HCT116 (cell line): ENCODE measurements around the gene CBFA2T3. TPM values are rescaled to one million over a fixed set of nuclear protein-coding genes. Genes with fewer than 3 reads are reported as not detected.

ENCODE experiments used
- ATAC-seq: fragments of 200-7000 bp; cut with Tn5 transposase; 2 replicates; pipeline ENCODE4 v1.9.1; 2020; ENCODE audit warnings: mild to moderate bottlenecking, moderate library complexity
- BruUV-seq: library from RNA; stranded (reverse); fragments of 400-500 nt; replicated peaks from 2 replicates; lab custom pipeline; 2021; lab: Mats Ljungman, UMichigan
- CTCF ChIA-PET: fragments of 300-600 bp; sonication (Branson Sonifier 250); formaldehyde crosslinking; loops from one replicate; lab custom pipeline; 2021; ENCODE audit warnings: antibody characterized with exemption; lab: Charles Lee
- POLR2A ChIA-PET: fragments of 300-600, 350-600 bp; sonication (Branson Sonifier 250); formaldehyde crosslinking; loops from one replicate; lab custom pipeline; 2021; ENCODE audit warnings: antibody characterized with exemption; lab: Charles Lee
- RAD21 ChIA-PET, 2 experiments: fragments of 300-600 bp; sonication (Branson Sonifier 250); formaldehyde crosslinking; loops; one replicate each; lab custom pipeline; 2023; ENCODE audit warnings: low total read pairs in 2 of 2; ENCODE audit not compliant: uncharacterized antibody in 2 of 2, unreplicated experiment in 2 of 2, low non-redundant PET in 1 of 2; lab: Charles Lee
- DNase-seq: peaks from one replicate; pipeline ENCODE4 v3.0.0-alpha.2; 2010; ENCODE audit warnings: low read depth, low spot score
- H2AFZ ChIP-seq: fragments of 200-600 bp; shearing (Covaris generic), sonication (generic); 2 replicates; pipeline ENCODE4 v1.6.1; 2017; ENCODE audit warnings: low read depth, mixed run types, mixed read lengths, antibody characterized with exemption, low read length; ENCODE audit not compliant: poor library complexity, severe bottlenecking
- H3K27ac ChIP-seq: 2 replicates; pipeline ENCODE4 v1.5.1; 2012; ENCODE audit warnings: low read depth, low read length
- H3K27me3 ChIP-seq: fragments of 200-600 bp; sonication (generic); 2 replicates; pipeline ENCODE4 v1.6.1; 2016; ENCODE audit warnings: mixed run types, low read length, mixed read lengths; ENCODE audit not compliant: insufficient read depth
- H3K36me3 ChIP-seq, 2 experiments: fragments of 200-500 bp in 1 of 2; fragments of 200-600 bp in 1 of 2; sonication (Bioruptor generic) in 1 of 2; sonication (generic) in 1 of 2; 2 replicates each; pipeline versions ENCODE4 v1.5.1 to v1.6.1; 2014 to 2016; ENCODE audit warnings: low read length in 2 of 2, inconsistent platforms in 1 of 2, mixed read lengths in 1 of 2, mixed run types in 1 of 2; ENCODE audit not compliant: insufficient read depth in 2 of 2, control insufficient read depth in 1 of 2
- H3K4me1 ChIP-seq, 2 experiments: fragments of 200-600 bp in 1 of 2; sonication (generic) in 1 of 2; 2 replicates each; pipeline versions ENCODE4 v1.5.1 to v1.6.1; 2012 to 2017; ENCODE audit warnings: low read length in 2 of 2, inconsistent platforms in 1 of 2, mild to moderate bottlenecking in 1 of 2, mixed read lengths in 1 of 2, mixed run types in 1 of 2, moderate library complexity in 1 of 2; ENCODE audit not compliant: insufficient read depth in 2 of 2, control insufficient read depth in 1 of 2
- H3K4me2 ChIP-seq: fragments of 200-600 bp; sonication (generic); 2 replicates; pipeline ENCODE4 v1.6.1; 2017; ENCODE audit warnings: mixed run types, low read length, mixed read lengths
- H3K4me3 ChIP-seq, 2 experiments: fragments of 200-600 bp in 1 of 2; sonication (generic) in 1 of 2; replicated peaks in 1 of 2; 2 replicates each; pipeline ENCODE4 v1.5.1; 2011 to 2016; ENCODE audit warnings: low read length in 2 of 2, control low read depth in 1 of 2, low read depth in 1 of 2, mild to moderate bottlenecking in 1 of 2, mixed read lengths in 1 of 2, mixed run types in 1 of 2
- H3K79me2 ChIP-seq: fragments of 200-600 bp; sonication (generic); 2 replicates; pipeline ENCODE4 v1.6.1; 2017; ENCODE audit warnings: mild to moderate bottlenecking, mixed run types, low read length, moderate library complexity, mixed read lengths; ENCODE audit not compliant: insufficient read depth
- H3K9ac ChIP-seq: fragments of 200-600 bp; sonication (generic); 2 replicates; pipeline ENCODE4 v1.6.1; 2016; ENCODE audit warnings: low read length, mixed read lengths
- H3K9me2 ChIP-seq: fragments of 200-600 bp; sonication (generic), shearing (Covaris generic); 2 replicates; pipeline ENCODE4 v1.6.1; 2017; ENCODE audit warnings: mixed run types, mild to moderate bottlenecking, moderate library complexity; ENCODE audit not compliant: insufficient read depth
- H3K9me3 ChIP-seq, 2 experiments: fragments of 200-500 bp in 1 of 2; fragments of 200-600 bp in 1 of 2; sonication (Bioruptor generic) in 1 of 2; sonication (generic) in 1 of 2; 2 replicates each; pipeline ENCODE4 v1.6.1; 2014 to 2017; ENCODE audit warnings: low read length in 2 of 2, mixed read lengths in 2 of 2, inconsistent platforms in 1 of 2, low read depth in 1 of 2, mild to moderate bottlenecking in 1 of 2, mixed run types in 1 of 2, moderate library complexity in 1 of 2; ENCODE audit not compliant: control insufficient read depth in 1 of 2, insufficient read depth in 1 of 2
- H4K20me1 ChIP-seq: fragments of 200-600 bp; sonication (generic), shearing (Covaris generic); 2 replicates; pipeline ENCODE4 v1.6.1; 2017; ENCODE audit warnings: mixed run types, mild to moderate bottlenecking, moderate library complexity; ENCODE audit not compliant: insufficient read depth
- CBX3 ChIP-seq: IDR thresholded peaks from 2 replicates; pipeline ENCODE4 v1.6.1; 2012; ENCODE audit warnings: low read depth
- CEBPB ChIP-seq: IDR thresholded peaks from 2 replicates; pipeline ENCODE4 v1.6.1; 2012; ENCODE audit warnings: low read depth
- CTCF ChIP-seq, 3 experiments: fragments of 200-600 bp in 1 of 3; sonication (generic) in 1 of 3; IDR thresholded peaks in 2 of 3; conservative IDR thresholded peaks in 1 of 3; 2 replicates each; pipeline ENCODE4 v1.5.1; 2012 to 2017; ENCODE audit warnings: low read depth in 2 of 3, low read length in 2 of 3, antibody characterized with exemption in 1 of 3, borderline replicate concordance in 1 of 3, control low read depth in 1 of 3, mild to moderate bottlenecking in 1 of 3, mixed read lengths in 1 of 3, mixed run types in 1 of 3, moderate library complexity in 1 of 3; ENCODE audit not compliant: insufficient read depth in 1 of 3
- ELF1 ChIP-seq: IDR thresholded peaks from 2 replicates; pipeline ENCODE4 v1.6.1; 2012; ENCODE audit warnings: low read depth, borderline replicate concordance
- EZH2phosphoT487 ChIP-seq: fragments of 200-600 bp; IDR thresholded peaks from 2 replicates; pipeline ENCODE4 v1.6.1; 2018; ENCODE audit warnings: antibody characterized with exemption, borderline replicate concordance
- FOSL1 ChIP-seq: IDR thresholded peaks from 2 replicates; pipeline ENCODE4 v1.6.1; 2012; ENCODE audit warnings: low read depth
- JUND ChIP-seq: IDR thresholded peaks from 2 replicates; pipeline ENCODE4 v1.6.1; 2012
- POLR2AphosphoS5 ChIP-seq: IDR thresholded peaks from 2 replicates; pipeline ENCODE4 v1.6.1; 2011; ENCODE audit warnings: mild to moderate bottlenecking, low read depth, low read length, moderate library complexity
- REST ChIP-seq: IDR thresholded peaks from 2 replicates; pipeline ENCODE4 v1.6.1; 2012; ENCODE audit warnings: low read depth
- SIN3A ChIP-seq: IDR thresholded peaks from 2 replicates; pipeline ENCODE4 v1.6.1; 2012; ENCODE audit warnings: low read depth
- SP1 ChIP-seq: IDR thresholded peaks from 2 replicates; pipeline ENCODE4 v1.6.1; 2012; ENCODE audit warnings: low read depth
- intact Hi-C: fragments of 100-400 bp; cut with micrococcal nuclease; formaldehyde crosslinking; loops from 2 replicates; pipeline ENCODE4 v1.10.0; 2022
- total RNA-seq: library from RNA; stranded (reverse); gene quantifications from one replicate; pipeline ENCODE4 v1.2.1, GENCODE V29; 2021; ENCODE audit not compliant: unreplicated experiment
- TF ChIP-seq, protein P1 (sequence below): IDR thresholded peaks from 2 replicates; pipeline ENCODE4 v1.6.1; 2012

The CBFA2T3 gene
- total RNA-seq, 1 experiment from 2014 or later, result 19.1 TPM

- CTCF ChIA-PET, result no interaction called here
- intact Hi-C loops, result no loop called here
- no peaks in the 10 kb centered on the region for H3K79me2 ChIP-seq
- TF ChIP-seq REST (no peak), EZH2phosphoT487 (no peak), CBX3 (no peak), POLR2AphosphoS5 (no peak), CEBPB (no peak), FOSL1 (no peak), SP1 (no peak), ELF1 (no peak), CTCF (IDR thresholded peaks at IDR 0.05 in 2 of 3, conservative IDR thresholded peaks at IDR 0.05 in 1 of 3; ENCODE audit: borderline replicate concordance in 1 of 3, insufficient read depth in 1 of 3, low read depth in 2 of 3, low read length in 2 of 3) (no peak), JUND (no peak), SIN3A (no peak)
- TF ChIP-seq, protein P1, sequence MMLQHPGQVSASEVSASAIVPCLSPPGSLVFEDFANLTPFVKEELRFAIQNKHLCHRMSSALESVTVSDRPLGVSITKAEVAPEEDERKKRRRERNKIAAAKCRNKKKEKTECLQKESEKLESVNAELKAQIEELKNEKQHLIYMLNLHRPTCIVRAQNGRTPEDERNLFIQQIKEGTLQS, result no peak
- TF ChIP-seq, all 23 proteins: peak for 0
- Histone ChIP-seq H2AFZ (no peak overlapping the region), H3K27ac (peak overlapping the region; percentile 39; the same call in 1 of the 2 replicates), H4K20me1 (no peaks in the 10 kb centered on the region), H3K4me3 (no peak overlapping the region), H3K9me2 (no peaks in the 10 kb centered on the region), H3K36me3 (no peaks in the 10 kb centered on the region), H3K4me1 (no peaks in the 10 kb centered on the region), H3K9me3 (no peaks in the 10 kb centered on the region), H3K27me3 (no peaks in the 10 kb centered on the region), H3K4me2 (no peak overlapping the region), H3K9ac (no peak overlapping the region)
- ChIA-PET POLR2A (no interaction called here), RAD21 (no interaction called here)
- ATAC-seq (no peak), DNase-seq (no peak)
- no TSS peak for BruUV-seq
Measured at GRCh38 chr16:88838566-88838965, 138.4 kb downstream of the CBFA2T3 start.
